SK-N-SH treated with all-trans-retinoic acid at 6 μM for 48 hours (cell line): ENCODE data around the gene RAET1L.

Experiments
- ARNTL ChIP-seq: fragments of 450-650 bp; formaldehyde crosslinking; IDR thresholded peaks from 2 replicates; pipeline ENCODE4 v1.5.0; 2020; ENCODE audit warnings: low read depth, mild to moderate bottlenecking, moderate library complexity, borderline replicate concordance
- BACH2 ChIP-seq: fragments of 250-450 bp; sonication (Bioruptor Pico); IDR thresholded peaks from 2 replicates; pipeline ENCODE4 v1.9.0; 2021; ENCODE audit warnings: mild to moderate bottlenecking, borderline replicate concordance
- CREB5 ChIP-seq: fragments of 250-450 bp; sonication (Bioruptor Pico); IDR thresholded peaks from 2 replicates; pipeline ENCODE4 v1.5.1; 2020; ENCODE audit warnings: low read depth, mild to moderate bottlenecking, moderate library complexity
- ESRRG ChIP-seq: fragments of 250-450 bp; sonication (Bioruptor Pico); IDR thresholded peaks from 2 replicates; pipeline ENCODE4 v1.6.1; 2021; ENCODE audit warnings: mild to moderate bottlenecking
- GLIS3 ChIP-seq: fragments of 250-450 bp; sonication (Bioruptor Pico); IDR thresholded peaks from 2 replicates; pipeline ENCODE4 v1.5.0; 2020; ENCODE audit warnings: mild to moderate bottlenecking, moderate library complexity
- OSR1 ChIP-seq: fragments of 250-450 bp; sonication (Bioruptor Pico); IDR thresholded peaks from 2 replicates; pipeline ENCODE4 v1.8.0; 2022; ENCODE audit warnings: moderate library complexity, mild to moderate bottlenecking, inconsistent platforms
- RARB ChIP-seq: fragments of 250-450 bp; sonication (Bioruptor Pico); IDR thresholded peaks from 2 replicates; pipeline ENCODE4 v1.8.0; 2021; ENCODE audit warnings: mild to moderate bottlenecking, moderate library complexity
- TOX ChIP-seq: fragments of 250-450 bp; sonication (Bioruptor Pico); IDR thresholded peaks from 2 replicates; pipeline ENCODE4 v1.8.0; 2021; ENCODE audit warnings: mild to moderate bottlenecking, moderate library complexity, borderline replicate concordance
- ZFP30 ChIP-seq: fragments of 450-650 bp; formaldehyde crosslinking; IDR thresholded peaks from 2 replicates; pipeline ENCODE4 v1.5.0; 2022; ENCODE audit warnings: mild to moderate bottlenecking, moderate library complexity
- ZNF565 ChIP-seq: fragments of 450-650 bp; formaldehyde crosslinking; conservative IDR thresholded peaks from 2 replicates; pipeline ENCODE4 v1.5.0; 2020; ENCODE audit warnings: low read depth, mild to moderate bottlenecking, moderate library complexity
- ZNF70 ChIP-seq: fragments of 450-650 bp; formaldehyde crosslinking; IDR thresholded peaks from 2 replicates; pipeline ENCODE4 v1.5.0; 2020; ENCODE audit warnings: mild to moderate bottlenecking, moderate library complexity
- ZNF8 ChIP-seq: fragments of 450-650 bp; formaldehyde crosslinking; IDR thresholded peaks from 2 replicates; pipeline ENCODE4 v1.5.0; 2020; ENCODE audit warnings: mild to moderate bottlenecking, moderate library complexity
- TF ChIP-seq, protein P1 (sequence below): fragments of 250-450 bp; sonication (Bioruptor Pico); IDR thresholded peaks from 2 replicates; pipeline ENCODE4 v1.8.0; 2020; ENCODE audit warnings: mild to moderate bottlenecking, moderate library complexity, borderline replicate concordance
- TF ChIP-seq, protein P2 (sequence below): fragments of 250-450 bp; sonication (Bioruptor Pico); IDR thresholded peaks from 2 replicates; pipeline ENCODE4 v1.8.0; 2021; ENCODE audit warnings: low read depth, mild to moderate bottlenecking, moderate library complexity, borderline replicate concordance

- TF ChIP-seq, protein P1, sequence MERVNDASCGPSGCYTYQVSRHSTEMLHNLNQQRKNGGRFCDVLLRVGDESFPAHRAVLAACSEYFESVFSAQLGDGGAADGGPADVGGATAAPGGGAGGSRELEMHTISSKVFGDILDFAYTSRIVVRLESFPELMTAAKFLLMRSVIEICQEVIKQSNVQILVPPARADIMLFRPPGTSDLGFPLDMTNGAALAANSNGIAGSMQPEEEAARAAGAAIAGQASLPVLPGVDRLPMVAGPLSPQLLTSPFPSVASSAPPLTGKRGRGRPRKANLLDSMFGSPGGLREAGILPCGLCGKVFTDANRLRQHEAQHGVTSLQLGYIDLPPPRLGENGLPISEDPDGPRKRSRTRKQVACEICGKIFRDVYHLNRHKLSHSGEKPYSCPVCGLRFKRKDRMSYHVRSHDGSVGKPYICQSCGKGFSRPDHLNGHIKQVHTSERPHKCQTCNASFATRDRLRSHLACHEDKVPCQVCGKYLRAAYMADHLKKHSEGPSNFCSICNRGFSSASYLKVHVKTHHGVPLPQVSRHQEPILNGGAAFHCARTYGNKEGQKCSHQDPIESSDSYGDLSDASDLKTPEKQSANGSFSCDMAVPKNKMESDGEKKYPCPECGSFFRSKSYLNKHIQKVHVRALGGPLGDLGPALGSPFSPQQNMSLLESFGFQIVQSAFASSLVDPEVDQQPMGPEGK (CRISPR knock-in tag), result no peak
- no peak for TF ChIP-seq ZNF70 (CRISPR knock-in tag)
- TF ChIP-seq ZNF565, result no peak
- no peak for TF ChIP-seq RARB (CRISPR knock-in tag)
- no peak for TF ChIP-seq ESRRG
- TF ChIP-seq, protein P2, sequence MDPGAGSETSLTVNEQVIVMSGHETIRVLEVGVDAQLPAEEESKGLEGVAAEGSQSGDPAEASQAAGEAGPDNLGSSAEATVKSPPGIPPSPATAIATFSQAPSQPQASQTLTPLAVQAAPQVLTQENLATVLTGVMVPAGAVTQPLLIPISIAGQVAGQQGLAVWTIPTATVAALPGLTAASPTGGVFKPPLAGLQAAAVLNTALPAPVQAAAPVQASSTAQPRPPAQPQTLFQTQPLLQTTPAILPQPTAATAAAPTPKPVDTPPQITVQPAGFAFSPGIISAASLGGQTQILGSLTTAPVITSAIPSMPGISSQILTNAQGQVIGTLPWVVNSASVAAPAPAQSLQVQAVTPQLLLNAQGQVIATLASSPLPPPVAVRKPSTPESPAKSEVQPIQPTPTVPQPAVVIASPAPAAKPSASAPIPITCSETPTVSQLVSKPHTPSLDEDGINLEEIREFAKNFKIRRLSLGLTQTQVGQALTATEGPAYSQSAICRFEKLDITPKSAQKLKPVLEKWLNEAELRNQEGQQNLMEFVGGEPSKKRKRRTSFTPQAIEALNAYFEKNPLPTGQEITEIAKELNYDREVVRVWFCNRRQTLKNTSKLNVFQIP (CRISPR knock-in tag), result no peak
- TF ChIP-seq ZNF8 (CRISPR knock-in tag), result no peak
- TF ChIP-seq ARNTL (CRISPR knock-in tag), result no peak
- no peak for TF ChIP-seq CREB5 (CRISPR knock-in tag)
- no peak for TF ChIP-seq GLIS3 (CRISPR knock-in tag)
- TF ChIP-seq OSR1 (CRISPR knock-in tag), result no peak
- TF ChIP-seq BACH2 (CRISPR knock-in tag), result no peak
- TF ChIP-seq ZFP30, result no peak
- TF ChIP-seq TOX (CRISPR knock-in tag), result no peak
Observed at GRCh38 chr6:150068151-150068550, 42.8 kb upstream of the RAET1L start.
